K562 (cell line): ENCODE measurements around the gene CHST1. TPM values are rescaled to one million over a fixed set of nuclear protein-coding genes. Genes with fewer than 3 reads are reported as not detected.

ENCODE experiments used
- ATAC-seq: fragments of 200-7000 bp; cut with Tn5 transposase; 3 replicates; pipeline ENCODE4 v1.9.1; 2020; ENCODE audit warnings: moderate library complexity
- BruUV-seq: library from RNA; stranded (reverse); fragments of 400-500 nt; replicated peaks from 2 replicates; lab custom pipeline; 2021; lab: Mats Ljungman, UMichigan
- CTCF ChIA-PET: fragments of 300-600 bp; formaldehyde crosslinking; extraction: SDS; loops from one replicate; lab custom pipeline; 2021; ENCODE audit warnings: low intra/inter-chr PET ratio; lab: Yijun Ruan, JAX
- POLR2A ChIA-PET: fragments of 300-600, 350-650 bp; sonication (Branson Sonifier 250); formaldehyde crosslinking; extraction: SDS; loops from one replicate; lab custom pipeline; 2021; ENCODE audit warnings: antibody characterized with exemption, inconsistent platforms; lab: Yijun Ruan, JAX
- DNase-seq, 4 experiments: peaks; one replicate each; pipeline versions ENCODE4 v3.0.0 to v3.0.0-alpha.2; 2011 to 2018; ENCODE audit warnings: low spot score in 3 of 4, mixed read lengths in 3 of 4; ENCODE audit errors: extremely low read depth in 1 of 4
- FAIRE-seq: peaks from 2 replicates; lab custom pipeline; 2011; peaks lifted over from hg19 to GRCh38; lab: Jason Lieb, UNC
- H2AFZ ChIP-seq: 2 replicates; pipeline ENCODE4 v1.6.0; 2011; ENCODE audit warnings: low read depth, low read length, control low read depth, inconsistent platforms
- H3K27ac ChIP-seq: fragments of 200-600 bp; 3 replicates; pipeline ENCODE4 v1.8.0; 2011; ENCODE audit warnings: low read depth, mild to moderate bottlenecking, control low read depth, inconsistent platforms, low read length, moderate library complexity, mixed read lengths; ENCODE audit errors: extremely low read depth
- H3K27me3 ChIP-seq, 2 experiments: fragments of 300-600 bp in 1 of 2; 2 replicates in 1 of 2; 3 replicates in 1 of 2; pipeline versions ENCODE4 v1.6.0 to v1.8.0; 2011; ENCODE audit warnings: inconsistent platforms in 2 of 2, low read length in 2 of 2, mild to moderate bottlenecking in 1 of 2, mixed read lengths in 1 of 2, moderate library complexity in 1 of 2; ENCODE audit not compliant: control insufficient read depth in 2 of 2, insufficient read depth in 2 of 2
- H3K36me3 ChIP-seq: fragments of 300-600 bp; 3 replicates; pipeline ENCODE4 v1.8.0; 2011; ENCODE audit warnings: mild to moderate bottlenecking, low read length, inconsistent platforms; ENCODE audit not compliant: control insufficient read depth, insufficient read depth
- H3K4me1 ChIP-seq, 2 experiments: fragments of 200-600 bp in 1 of 2; replicated peaks in 1 of 2; 2 replicates in 1 of 2; 3 replicates in 1 of 2; pipeline versions ENCODE4 v1.5.1 to v1.8.0; 2011; ENCODE audit warnings: inconsistent platforms in 2 of 2, low read length in 2 of 2, mild to moderate bottlenecking in 1 of 2, mixed read lengths in 1 of 2, moderate library complexity in 1 of 2; ENCODE audit not compliant: control insufficient read depth in 2 of 2, insufficient read depth in 2 of 2
- H3K4me2 ChIP-seq: 2 replicates; pipeline ENCODE4 v1.6.1; 2011; ENCODE audit warnings: low read length, control low read depth, inconsistent platforms, mixed read lengths; ENCODE audit not compliant: insufficient read depth
- H3K4me3 ChIP-seq: fragments of 200-600 bp; sonication (generic), shearing (Covaris generic); 2 replicates; pipeline ENCODE4 v1.5.1; 2016; ENCODE audit warnings: control low read depth, inconsistent platforms
- H3K79me2 ChIP-seq: fragments of 200-600 bp; 3 replicates; pipeline ENCODE4 v1.8.0; 2011; ENCODE audit warnings: low read length, inconsistent platforms; ENCODE audit not compliant: control insufficient read depth, insufficient read depth
- H3K9ac ChIP-seq, 2 experiments: 2 replicates each; pipeline versions ENCODE4 v1.6.0 to v1.6.1; 2011; ENCODE audit warnings: low read depth in 2 of 2, low read length in 2 of 2, control low read depth in 1 of 2, inconsistent platforms in 1 of 2, mild to moderate bottlenecking in 1 of 2, mixed read lengths in 1 of 2; ENCODE audit not compliant: insufficient read depth in 1 of 2
- H3K9me1 ChIP-seq: one replicate; pipeline ENCODE4 v1.6.0; 2011; ENCODE audit warnings: inconsistent platforms, mild to moderate bottlenecking, low read length, moderate library complexity; ENCODE audit not compliant: control insufficient read depth, insufficient read depth
- H3K9me3 ChIP-seq: replicated peaks from 2 replicates; pipeline ENCODE4 v1.5.1; 2011; ENCODE audit warnings: low read depth, low read length, inconsistent platforms; ENCODE audit not compliant: control insufficient read depth, insufficient read depth
- H4K20me1 ChIP-seq: replicated peaks from 2 replicates; pipeline ENCODE4 v1.6.1; 2011; ENCODE audit warnings: low read length, inconsistent platforms, mixed read lengths; ENCODE audit not compliant: control insufficient read depth, insufficient read depth
- BCL6 ChIP-seq: fragments of 250-450 bp; sonication (Bioruptor Pico); IDR thresholded peaks from 2 replicates; pipeline ENCODE4 v1.4.0; 2020
- BHLHE40 ChIP-seq: IDR thresholded peaks from 2 replicates; pipeline ENCODE4 v1.6.1; 2011; ENCODE audit warnings: low read length, improper control_type of control experiment
- BRD4 ChIP-seq: fragments of 200-600 bp; sonication (generic); IDR thresholded peaks from 2 replicates; pipeline ENCODE4 v1.6.1; 2017; ENCODE audit warnings: inconsistent platforms
- ETV1 ChIP-seq: fragments of 450-650 bp; conservative IDR thresholded peaks from 2 replicates; pipeline ENCODE4 v1.6.1; 2016; ENCODE audit warnings: missing genetic modification characterization, control low read depth, low read depth, missing compliant biosample characterization
- GTF2E2 ChIP-seq: fragments of 200-800 bp; sonication (Bioruptor generic); IDR thresholded peaks from 2 replicates; pipeline ENCODE4 v1.6.1; 2016; ENCODE audit warnings: missing genetic modification characterization, missing compliant biosample characterization
- HMG20A ChIP-seq: fragments of 450-650 bp; formaldehyde crosslinking; conservative IDR thresholded peaks from 2 replicates; pipeline ENCODE4 v1.4.0; 2020; ENCODE audit warnings: mild to moderate bottlenecking, mixed read lengths
- MTA1 ChIP-seq: fragments of 450-650 bp; IDR thresholded peaks from 2 replicates; pipeline ENCODE4 v1.6.1; 2017; ENCODE audit warnings: borderline replicate concordance
- PRPF4 ChIP-seq: fragments of 200-400 bp; formaldehyde crosslinking; IDR thresholded peaks from one replicate; pipeline ENCODE4 v1.6.1; 2017; ENCODE audit warnings: low read length, low read depth, mild to moderate bottlenecking; ENCODE audit not compliant: insufficient read depth, poor library complexity, severe bottlenecking
- RNF2 ChIP-seq: sonication (generic); IDR thresholded peaks from 2 replicates; pipeline ENCODE4 v1.6.1; 2016
- SMARCB1 ChIP-seq: IDR thresholded peaks from 2 replicates; pipeline ENCODE4 v1.6.1; 2011; ENCODE audit warnings: improper control_type of control experiment, low read depth; ENCODE audit not compliant: insufficient read length
- ZHX1 ChIP-seq: fragments of 150-350 bp; conservative IDR thresholded peaks from 2 replicates; pipeline ENCODE4 v1.6.1; 2014; ENCODE audit warnings: low read length
- ZNF445 ChIP-seq: fragments of 250-450 bp; sonication (Bioruptor Pico); IDR thresholded peaks from 2 replicates; pipeline ENCODE4 v1.4.0; 2020; ENCODE audit warnings: low read depth, mild to moderate bottlenecking, moderate library complexity
- WGBS: fragments of 100-300 bp; shearing (Covaris generic); methylation state at CpG from one replicate; pipeline ENCODE4 v1.1.6; 2016; ENCODE audit warnings: low coverage, mixed read lengths; ENCODE audit not compliant: insufficient coverage; ENCODE audit errors: missing lambda C conversion rate; 5-methylcytosine and 5-hydroxymethylcytosine counted together
- in situ Hi-C: fragments of 300-500 bp; cut with MboI; formaldehyde crosslinking; loops from 4 replicates; pipeline ENCODE4 v1.15.0; 2018; ENCODE audit warnings: inconsistent platforms, mixed read lengths
- intact Hi-C: fragments of 100-400 bp; cut with micrococcal nuclease; formaldehyde crosslinking; loops from 2 replicates; pipeline ENCODE4 v1.14.2; 2022
- polyA plus RNA-seq, 8 experiments: library from polyadenylated mRNA; depleted of rRNA in 4 of 8; stranded (reverse) in 5 of 8; unstranded in 3 of 8; fragments of >200 nt; fragmentation: Nextera tagmentation in 2 of 8; fragmentation: Illumina TruSeq in 1 of 8; extraction: Ambion mirVana in 2 of 8; extraction: Trizol in 1 of 8; gene quantifications; 2 replicates each; pipeline versions ENCODE4 v1.2.1 to v1.2.3, GENCODE V29; 2011 to 2014; ENCODE audit warnings: inconsistent platforms in 1 of 8, missing spikeins in 1 of 8
- total RNA-seq, 7 experiments: library from RNA; depleted of rRNA in 6 of 7; stranded (reverse); fragments of >200 nt in 6 of 7; fragmentation: Illumina TruSeq in 2 of 7; extraction: Trizol in 2 of 7; gene quantifications; 2 replicates each; pipeline versions ENCODE4 v1.2.1 to v1.2.3, GENCODE V29; 2011 to 2021; ENCODE audit warnings: low replicate concordance in 1 of 7

The CHST1 gene
- total and polyA plus RNA-seq, 9 of the 15 experiments (the other 6 are each of a cell fraction or from before 2014, with no cell fraction given), result 0.04 to 0.32 (median 0.18) TPM; not detected in 4

- POLR2A ChIA-PET, result interaction anchor here (0.7 to 1.3 kb wide), 2 partner anchors 12 to 14 kb away, joined by 3 read pairs; no protein-coding TSS in a partner anchor
- Histone ChIP-seq H2AFZ (no peak overlapping the region), H3K4me3 (no peak overlapping the region), H3K9me3 (no peaks in the 10 kb centered on the region), H3K36me3 (no peaks in the 10 kb centered on the region), H3K4me1 (peaks cover 0 to 24% of the 10 kb centered on the region in 2 experiments; a peak in 3 of 5 replicates), H3K79me2 (no peaks in the 10 kb centered on the region), H3K27me3 (peaks cover 0 to 5% of the 10 kb centered on the region in 2 experiments; a peak in 1 of 5 replicates), H3K4me2 (no peak overlapping the region), H3K9ac (0 out of 4 replicates have a peak overlapping the region, but pooled peaks of 1 of the 2 experiments have one; percentile 22), H3K27ac (no peak overlapping the region), H3K9me1 (peaks cover 7% of the 10 kb centered on the region), H4K20me1 (0 out of 2 replicates have a peak, but pooled peaks cover 6% of the 10 kb centered on the region)
- no peak for ATAC-seq
- no TSS peak for BruUV-seq
- CTCF ChIA-PET, result no interaction called here
- TF ChIP-seq ETV1 (tag) (no peak), ZNF445 (CRISPR knock-in tag) (no peak), PRPF4 (no peak), SMARCB1 (no peak), HMG20A (CRISPR knock-in tag) (no peak), ZHX1 (no peak), MTA1 (no peak), GTF2E2 (tag) (no peak), BCL6 (CRISPR knock-in tag) (no peak), RNF2 (no peak), BRD4 (no peak), BHLHE40 (no peak)
- 2% methylated on average over 15 of the region's 20 CpGs for WGBS
- no peak for FAIRE-seq
- intact Hi-C loops, result loop anchor here (10.0 kb wide), 2 partner anchors 97 to 197 kb away; no protein-coding TSS in a partner anchor
- in situ Hi-C loops, result no loop called here
- DNase-seq, result no peak
These were observed 13.3 kb downstream of the CHST1 start for GRCh38 chr11:45651841-45652749.
